COLO829 (cell line): Measurements from ENCODE around the gene ZMIZ2.
"Not testable (repeated sequence)": the region's sequence is repeated elsewhere in the genome, so short reads cannot be mapped to it uniquely, and the experiment has no call there.

Experiments
- DNase-seq: peaks from one replicate; pipeline ENCODE4 v3.0.0; 2012; ENCODE audit warnings: low spot score

The ZMIZ2 gene

GRCh38 chr7:44729949-44730590, 18.6 kb upstream of the ZMIZ2 start:
- DNase-seq, result no peak

GRCh38 chr7:44732971-44733370, 15.7 kb upstream of the ZMIZ2 start:
- DNase-seq, result not testable (repeated sequence)

- no peak for DNase-seq
Measured at GRCh38 chr7:44733708-44734481, 14.8 kb upstream of the ZMIZ2 start.

- peak; percentile 71 for DNase-seq
Measured at GRCh38 chr7:44735403-44736165, 13.1 kb upstream of the ZMIZ2 start.

- DNase-seq, result no peak
Measured at GRCh38 chr7:44736896-44737295, 11.8 kb upstream of the ZMIZ2 start.

- DNase-seq, result no peak
Measured at GRCh38 chr7:44738051-44738723, 10.5 kb upstream of the ZMIZ2 start.

GRCh38 chr7:44738876-44739665, 9.6 kb upstream of the ZMIZ2 start:
- no peak for DNase-seq

GRCh38 chr7:44740055-44740454, 8.6 kb upstream of the ZMIZ2 start:
- DNase-seq, result no peak

GRCh38 chr7:44743750-44744149, 4.9 kb upstream of the ZMIZ2 start:
- DNase-seq, result peak; percentile 66

- DNase-seq, result no peak
Measured at GRCh38 chr7:44748948-44749731, 493 bp downstream of the ZMIZ2 start.

- no peak for DNase-seq
Measured at GRCh38 chr7:44749992-44750391, 1.3 kb downstream of the ZMIZ2 start.

- DNase-seq, result no peak
Measured at GRCh38 chr7:44750424-44750823, 1.8 kb downstream of the ZMIZ2 start.

- no peak for DNase-seq
Measured at GRCh38 chr7:44750921-44751571, 2.4 kb downstream of the ZMIZ2 start.

- no peak for DNase-seq
Measured at GRCh38 chr7:44752822-44753221, 4.2 kb downstream of the ZMIZ2 start.

- no peak for DNase-seq
Measured at GRCh38 chr7:44754802-44755697, 6.4 kb downstream of the ZMIZ2 start.

GRCh38 chr7:44755698-44756627, 7.3 kb downstream of the ZMIZ2 start:
- no peak for DNase-seq

- no peak for DNase-seq
Measured at GRCh38 chr7:44756904-44757303, 8.3 kb downstream of the ZMIZ2 start.

- no peak for DNase-seq
Measured at GRCh38 chr7:44757311-44757710, 8.7 kb downstream of the ZMIZ2 start.
